ENCODE measurements around the gene E2F1.

Gene E2F1

GRCh38 chr20:33686100-33686983 is at the start of gene E2F1:
E2F1 (minus strand) TSS chr20:33686385; CDS start chr20:33686264, 121 bp downstream.
- DNase-seq: peak; percentile 94

DNA sequence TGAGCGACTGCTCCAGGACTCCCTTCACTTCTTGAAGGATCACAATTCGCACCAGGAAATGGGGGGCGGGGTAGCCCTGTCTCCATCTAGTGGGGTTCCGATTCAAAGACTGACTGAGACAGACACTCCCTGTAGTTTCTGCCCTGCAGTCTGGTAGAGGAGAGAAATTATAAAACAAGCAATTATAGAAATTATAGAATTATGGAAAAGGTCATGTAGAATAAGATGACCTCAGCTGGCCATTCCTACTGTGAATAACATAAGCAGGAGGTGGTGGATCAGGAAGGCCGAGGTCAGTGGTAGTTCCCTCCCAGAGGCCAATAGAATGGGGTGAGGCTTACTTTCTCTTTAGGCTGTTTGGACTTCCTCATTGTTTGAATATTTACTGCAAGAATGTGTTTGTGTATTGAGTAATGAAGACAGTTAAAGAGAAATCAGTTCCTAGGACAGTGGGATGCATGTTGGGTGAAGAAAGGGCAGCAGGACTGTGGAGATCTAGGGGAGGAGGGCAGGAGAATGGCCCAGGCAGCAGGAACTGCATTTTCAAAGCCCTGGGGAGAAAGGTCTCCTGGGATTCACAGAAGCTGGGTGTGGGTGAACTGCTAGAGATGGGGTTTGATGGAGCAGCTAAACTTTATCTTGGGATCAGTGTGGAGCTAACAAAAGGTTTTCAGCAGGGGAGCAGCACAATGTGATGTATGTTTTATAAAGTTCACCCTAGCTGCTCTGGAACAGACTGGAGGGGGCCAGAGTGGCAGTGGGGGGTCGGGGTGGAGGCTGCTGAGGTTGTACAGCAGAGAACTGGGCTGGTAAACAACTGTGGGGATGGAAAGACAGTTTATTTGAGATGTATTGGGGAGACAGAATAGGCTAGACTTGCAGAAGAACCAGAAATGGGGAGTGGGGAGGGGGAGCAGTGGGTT is 47.7 kb upstream of the E2F1 start:
- no peak for DNase-seq

DNA sequence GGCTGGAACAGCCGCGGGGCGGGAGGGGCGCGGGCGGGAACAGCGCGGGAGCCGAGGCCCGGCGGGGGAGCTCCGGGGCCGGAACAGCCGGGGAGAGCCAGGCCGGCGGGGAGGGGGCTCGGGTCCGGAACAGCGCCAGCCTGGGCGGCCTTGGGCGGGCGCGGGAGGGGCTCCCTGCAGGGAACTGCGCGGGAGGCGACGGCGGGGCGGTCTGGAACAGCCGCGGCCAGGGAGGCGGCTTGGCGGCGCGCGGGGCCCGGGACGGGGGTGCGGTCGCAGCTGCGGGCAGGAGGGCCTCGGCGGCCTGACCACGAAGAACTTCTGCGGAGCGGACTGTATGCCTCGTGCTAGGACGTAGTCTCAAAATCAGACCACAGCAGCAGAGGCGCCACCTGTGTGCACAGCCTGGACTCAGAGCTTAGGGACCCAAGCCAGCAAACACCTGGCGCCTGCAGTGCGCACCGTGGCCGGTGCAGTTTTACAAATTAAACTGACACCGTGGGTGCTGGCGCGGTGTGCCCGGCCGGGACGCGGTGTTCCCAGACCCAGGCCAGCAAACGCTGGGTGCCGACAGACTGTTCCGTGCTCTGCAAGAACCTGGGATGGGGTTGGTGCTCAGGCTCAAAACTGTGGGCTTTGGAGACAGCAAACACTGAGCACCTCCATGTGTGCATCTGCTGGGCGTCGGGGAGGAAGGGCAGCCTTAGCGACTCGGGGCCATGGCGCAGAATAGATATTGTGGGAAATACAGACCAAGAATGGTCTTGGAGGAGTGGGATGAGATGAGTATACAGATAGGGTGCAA is 46.2 kb upstream of the E2F1 start:
- DNase-seq: peak; percentile 80

GRCh38 chr20:33731693-33732165 is 45.5 kb upstream of the E2F1 start, which contains the start of gene ZNF341:
ZNF341 (plus strand) TSS chr20:33731996; CDS start chr20:33732022, 26 bp downstream.
- DNase-seq: peak; percentile 80

- DNase-seq: no peak
These were observed 44.9 kb upstream of the E2F1 start for GRCh38 chr20:33730946-33731692.

DNA sequence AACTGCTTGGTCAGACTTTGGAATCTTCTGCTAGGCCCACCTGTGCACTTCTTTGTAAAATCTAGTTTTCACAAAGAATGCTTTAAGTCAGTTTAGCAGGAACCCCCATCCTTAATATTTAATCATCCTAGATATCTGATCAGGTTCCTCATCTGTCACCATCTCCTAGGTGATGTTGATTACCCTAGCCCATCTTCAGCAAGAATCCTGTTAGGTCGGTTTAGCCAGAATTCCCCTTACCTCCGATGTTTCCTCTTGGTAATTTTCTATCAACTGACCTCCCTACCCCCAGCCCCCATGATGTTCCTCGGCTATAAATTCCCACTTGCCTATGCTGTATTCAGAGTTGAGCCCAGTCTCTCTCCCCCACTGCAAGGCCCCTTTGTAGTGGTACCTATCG is 42.9 kb upstream of the E2F1 start:
- DNase-seq: no peak

GRCh38 chr20:33728463-33728862 is 42.3 kb upstream of the E2F1 start:
- no peak for DNase-seq

GRCh38 chr20:33727806-33728205 is 41.6 kb upstream of the E2F1 start:
- DNase-seq: no peak

DNA sequence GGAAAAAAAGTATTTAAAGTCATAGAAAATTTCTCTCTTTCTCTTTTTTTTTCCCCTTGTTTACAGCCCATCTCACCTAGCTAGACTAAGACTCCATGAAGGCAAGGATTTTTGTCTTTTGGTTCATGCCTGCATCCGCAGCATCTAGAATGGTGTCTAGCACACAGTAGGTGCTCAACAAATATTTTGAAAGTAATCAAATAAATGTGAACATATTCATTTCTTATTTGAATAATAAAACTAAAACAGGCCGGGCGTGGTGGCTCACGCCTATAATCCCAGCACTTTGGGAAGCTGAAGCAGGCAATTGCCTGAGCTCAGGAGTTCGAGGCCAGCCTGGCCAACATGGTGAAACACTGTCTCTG is 40.9 kb upstream of the E2F1 start:
- DNase-seq: no peak

DNA sequence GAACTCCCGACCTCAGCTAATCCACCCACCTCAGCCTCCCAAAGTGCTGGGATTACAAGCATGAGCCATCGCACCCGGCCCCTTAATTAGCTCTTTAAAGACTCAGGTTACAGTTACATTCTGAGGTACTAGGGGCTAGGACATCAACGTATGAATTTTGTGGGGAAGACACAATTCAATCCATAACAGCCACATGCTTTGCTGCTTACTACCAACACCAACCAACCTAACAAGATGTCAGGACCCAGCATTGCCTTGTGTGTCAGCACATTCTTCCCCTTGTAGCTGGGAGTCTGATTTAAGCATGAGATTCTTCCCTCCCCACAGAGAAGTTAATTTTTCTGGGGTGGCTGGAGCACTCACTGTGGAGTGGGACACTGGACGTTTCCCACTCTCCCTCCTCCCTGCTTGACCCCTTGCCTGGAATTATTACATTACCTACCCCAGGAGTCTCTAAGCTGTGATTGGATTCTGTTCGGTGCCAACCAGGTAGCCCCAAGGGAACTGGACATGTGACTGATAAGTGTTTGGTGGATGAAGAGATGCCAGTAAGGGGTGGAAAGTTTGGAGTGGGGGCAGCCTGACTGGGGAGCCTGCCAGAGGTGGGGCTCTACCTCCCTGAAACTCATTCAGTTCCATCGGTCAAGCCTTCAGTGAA is 39.6 kb upstream of the E2F1 start:
- DNase-seq: no peak

DNA sequence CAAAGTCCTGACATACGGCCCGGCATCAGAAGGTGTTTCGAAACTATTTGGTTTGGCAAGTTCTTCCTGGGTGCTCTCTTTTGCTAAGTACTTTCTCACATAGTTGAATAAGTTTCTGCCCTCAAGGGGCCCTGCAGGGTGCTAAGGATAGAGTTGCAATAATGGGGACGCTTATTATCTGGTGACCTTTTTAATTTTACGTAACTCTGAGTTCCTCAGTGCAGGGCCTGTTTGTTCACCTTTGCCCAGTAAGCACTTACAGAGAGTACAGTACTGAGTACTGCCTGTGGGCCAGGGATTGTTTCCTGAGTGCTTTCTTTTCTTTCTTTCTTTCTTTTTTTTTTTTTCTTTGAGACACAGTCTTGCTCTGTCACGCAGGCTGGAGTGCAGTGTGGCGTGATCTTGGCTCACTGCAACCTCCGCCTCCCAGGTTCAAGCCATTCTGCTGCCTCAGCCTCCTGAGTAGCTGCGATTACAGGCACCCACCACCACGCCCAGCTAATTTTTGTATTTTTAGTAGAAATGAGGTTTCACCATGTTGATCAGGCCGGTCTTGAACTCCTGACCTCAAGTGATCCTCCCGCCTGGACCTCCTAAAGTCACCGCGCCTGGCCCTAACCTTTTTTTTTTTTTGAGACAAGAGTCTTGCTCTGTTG is 38.4 kb upstream of the E2F1 start:
- DNase-seq: no peak

GRCh38 chr20:33721391-33722140 is 35.4 kb upstream of the E2F1 start:
- no peak for DNase-seq

DNA sequence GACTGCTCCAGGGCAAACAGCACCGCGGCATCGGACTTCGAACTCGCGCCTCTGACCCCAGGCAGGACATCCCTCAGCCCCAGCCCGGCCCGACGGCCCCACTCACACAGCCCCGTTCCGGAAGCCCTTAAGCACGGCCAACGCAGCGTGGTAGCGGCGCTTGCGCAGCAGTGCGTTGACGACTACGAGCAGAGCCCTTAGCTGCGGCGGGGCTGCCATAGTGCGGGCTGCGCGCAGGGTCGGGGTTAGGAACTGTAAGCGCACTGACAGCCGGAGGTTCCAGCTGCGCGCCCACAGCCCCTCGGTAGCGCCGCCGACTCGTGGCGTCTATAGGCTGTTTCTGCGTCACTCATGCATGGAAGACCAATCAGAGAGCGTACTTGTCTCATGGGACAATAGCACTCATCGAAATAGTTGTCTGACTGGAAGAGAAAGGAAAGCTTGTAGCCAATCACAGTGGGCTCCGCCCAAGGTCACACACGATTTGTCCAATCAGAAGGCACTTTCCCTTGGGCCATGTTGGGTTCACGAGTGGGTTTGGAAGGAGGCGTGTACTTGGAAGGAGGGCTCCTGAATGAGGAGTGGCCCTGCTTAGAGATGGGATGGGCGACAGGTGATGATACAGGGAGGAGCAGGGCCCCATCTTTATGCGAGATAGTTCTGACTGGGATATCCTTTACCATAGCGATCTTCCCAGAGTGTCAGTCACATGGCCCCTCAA is 34.0 kb upstream of the E2F1 start, which contains the start of gene PXMP4:
PXMP4 (minus strand) TSS at position 322 of the 721 bp plus-strand sequence; CDS start at position 219, 103 bp downstream.
- DNase-seq: peak; percentile 60

GRCh38 chr20:33719277-33719988 is 33.2 kb upstream of the E2F1 start:
- DNase-seq: no peak

GRCh38 chr20:33716498-33716897 is 30.3 kb upstream of the E2F1 start:
- DNase-seq: no peak

DNA sequence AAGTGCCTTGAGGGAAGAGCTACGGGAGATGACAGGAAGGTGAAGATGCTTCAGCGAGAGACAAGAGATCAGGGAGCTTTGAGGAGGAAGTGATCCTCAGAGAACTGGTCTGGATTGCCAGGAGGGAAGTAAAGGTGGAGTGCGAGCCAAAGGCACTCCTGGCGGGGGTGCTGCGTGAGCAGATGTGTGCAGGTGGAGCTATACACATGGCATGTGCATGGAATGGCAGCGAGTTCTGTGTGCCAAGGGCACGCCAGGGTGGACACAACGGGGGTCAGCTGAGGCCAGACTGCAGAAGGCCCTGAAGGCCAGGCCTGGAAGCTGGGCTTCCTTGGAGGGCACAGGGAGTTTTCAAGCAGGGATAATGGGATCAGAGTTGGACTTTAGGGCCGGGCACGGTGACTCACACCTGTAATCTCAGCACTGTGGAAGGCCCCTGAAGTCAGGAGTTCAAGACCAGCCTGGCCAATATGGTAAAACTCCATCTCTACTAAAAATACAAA is 27.7 kb upstream of the E2F1 start:
- no peak for DNase-seq

DNA sequence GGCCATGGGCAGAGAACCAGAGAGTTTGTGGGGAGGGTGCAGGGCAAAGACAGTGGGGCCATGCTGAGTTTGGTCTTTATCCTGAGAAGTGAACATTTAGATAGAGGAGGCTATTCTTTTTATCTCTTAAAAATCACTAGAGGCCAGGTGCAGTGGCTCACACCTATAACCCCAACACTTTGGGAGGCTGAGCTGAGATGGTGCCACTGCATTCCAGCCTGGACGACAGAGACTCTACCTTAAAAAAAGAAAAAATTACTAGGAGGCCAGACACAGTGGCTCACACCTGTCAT is 25.2 kb upstream of the E2F1 start:
- DNase-seq: no peak

DNA sequence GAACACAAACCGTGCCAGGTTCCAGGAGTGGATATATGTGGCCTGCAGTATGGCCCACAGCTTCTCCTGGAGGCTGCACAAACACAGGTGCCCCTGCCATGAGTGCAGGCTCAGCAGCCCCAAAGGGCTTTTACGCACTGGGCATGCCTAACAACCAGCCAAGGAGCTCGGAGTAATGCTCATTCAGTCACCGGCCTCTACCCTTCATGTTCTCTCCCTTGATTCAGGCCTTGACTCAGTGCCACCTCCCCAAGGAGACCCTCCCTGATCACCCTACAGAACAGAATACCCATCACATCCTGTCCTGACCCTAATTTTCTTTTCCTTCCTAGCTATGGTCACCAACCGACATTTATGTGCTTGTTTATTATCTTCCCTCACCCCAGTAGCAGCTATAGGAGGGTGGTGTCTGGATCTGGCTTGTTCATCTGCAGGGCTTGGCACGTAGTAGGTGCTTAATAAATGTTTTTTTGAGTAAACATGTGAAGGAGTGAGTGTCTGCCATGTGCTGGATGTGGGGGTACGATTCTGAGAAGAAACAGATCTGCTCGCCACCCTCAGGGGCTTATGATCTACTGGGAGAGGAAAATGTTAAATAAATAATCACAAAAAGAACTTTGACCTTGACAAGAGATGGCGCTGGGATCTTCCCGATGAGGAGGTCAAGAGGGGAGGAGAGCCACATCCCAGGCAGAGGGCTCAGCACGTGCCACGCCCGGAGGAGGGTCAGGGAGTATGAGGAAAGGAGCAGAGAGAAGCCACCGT is 24.7 kb upstream of the E2F1 start:
- no peak for DNase-seq

Data from NK-92 treated with Interleukin-12 subunit alpha and Interleukin-12 subunit beta, amount 100 ng/mL, for 24 hours (cell line).